Gastrocnemius medialis (tissue), 4 donors: Measurements from ENCODE around the gene NSUN7.

Experiments used
- CTCF ChIP-seq, 5 experiments: fragments of 450-650 bp in 3 of 5; fragments of 200-600 bp in 2 of 5; sonication (generic) in 2 of 5; IDR thresholded peaks in 4 of 5; conservative IDR thresholded peaks in 1 of 5; 1 replicate in 4 of 5; 2 replicates in 1 of 5; pipeline ENCODE4 v1.5.1; 2016 to 2019; ENCODE audit warnings: antibody characterized with exemption in 5 of 5, mild to moderate bottlenecking in 3 of 5, moderate library complexity in 3 of 5
- POLR2A ChIP-seq, 2 donors: fragments of 450-650 bp; IDR thresholded peaks; one replicate each; pipeline ENCODE4 v1.6.1; 2017; ENCODE audit warnings: antibody characterized with exemption in 2 of 2, mild to moderate bottlenecking in 2 of 2, moderate library complexity in 2 of 2

- TF ChIP-seq CTCF (IDR thresholded peaks at IDR 0.05 in 4 of 5, conservative IDR thresholded peaks at IDR 0.05 in 1 of 5) (no peak), POLR2A (IDR thresholded peaks at IDR 0.05) (no peak)
Measured at GRCh38 chr4:40744218-40744617, 5.5 kb upstream of the NSUN7 start.
